LNCaP clone FGC (cell line): ENCODE results near the gene UNC119.

Experiments used
- DNase-seq: peaks from one replicate; pipeline ENCODE4 v3.0.0-alpha.2; 2011; ENCODE audit warnings: low read depth
- H3K4me3 ChIP-seq: 2 replicates; pipeline ENCODE4 v1.5.1; 2011; ENCODE audit warnings: mild to moderate bottlenecking, low read depth, low read length, control low read depth
- TF ChIP-seq, protein P1 (sequence below): IDR thresholded peaks from 2 replicates; pipeline ENCODE4 v1.5.1; 2012; ENCODE audit warnings: mild to moderate bottlenecking; ENCODE audit not compliant: control insufficient read depth, insufficient read depth; ENCODE audit errors: extremely low read depth

Gene UNC119

DNA sequence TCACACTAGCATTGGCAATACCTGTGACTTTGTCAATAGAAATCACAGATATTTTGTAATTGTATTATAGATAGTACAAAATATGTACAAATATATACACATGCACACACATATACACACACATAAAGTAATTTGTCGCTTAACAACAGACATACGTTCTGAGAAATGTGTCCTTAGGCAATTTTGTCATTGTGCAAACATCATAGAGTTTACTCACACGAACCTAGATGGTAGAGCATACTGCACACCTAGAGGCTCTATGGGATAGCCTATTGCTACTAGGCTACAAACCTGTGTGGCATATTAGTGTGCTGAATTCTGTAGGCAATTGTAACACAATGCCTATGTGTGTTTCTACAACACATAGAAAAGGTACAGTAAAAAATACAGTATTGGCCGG, 11.0 kb downstream of the UNC119 start:
- TF ChIP-seq, protein P1, sequence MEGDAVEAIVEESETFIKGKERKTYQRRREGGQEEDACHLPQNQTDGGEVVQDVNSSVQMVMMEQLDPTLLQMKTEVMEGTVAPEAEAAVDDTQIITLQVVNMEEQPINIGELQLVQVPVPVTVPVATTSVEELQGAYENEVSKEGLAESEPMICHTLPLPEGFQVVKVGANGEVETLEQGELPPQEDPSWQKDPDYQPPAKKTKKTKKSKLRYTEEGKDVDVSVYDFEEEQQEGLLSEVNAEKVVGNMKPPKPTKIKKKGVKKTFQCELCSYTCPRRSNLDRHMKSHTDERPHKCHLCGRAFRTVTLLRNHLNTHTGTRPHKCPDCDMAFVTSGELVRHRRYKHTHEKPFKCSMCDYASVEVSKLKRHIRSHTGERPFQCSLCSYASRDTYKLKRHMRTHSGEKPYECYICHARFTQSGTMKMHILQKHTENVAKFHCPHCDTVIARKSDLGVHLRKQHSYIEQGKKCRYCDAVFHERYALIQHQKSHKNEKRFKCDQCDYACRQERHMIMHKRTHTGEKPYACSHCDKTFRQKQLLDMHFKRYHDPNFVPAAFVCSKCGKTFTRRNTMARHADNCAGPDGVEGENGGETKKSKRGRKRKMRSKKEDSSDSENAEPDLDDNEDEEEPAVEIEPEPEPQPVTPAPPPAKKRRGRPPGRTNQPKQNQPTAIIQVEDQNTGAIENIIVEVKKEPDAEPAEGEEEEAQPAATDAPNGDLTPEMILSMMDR: no peak
- DNase-seq: no peak
- no peak overlapping the region for H3K4me3 ChIP-seq

DNA sequence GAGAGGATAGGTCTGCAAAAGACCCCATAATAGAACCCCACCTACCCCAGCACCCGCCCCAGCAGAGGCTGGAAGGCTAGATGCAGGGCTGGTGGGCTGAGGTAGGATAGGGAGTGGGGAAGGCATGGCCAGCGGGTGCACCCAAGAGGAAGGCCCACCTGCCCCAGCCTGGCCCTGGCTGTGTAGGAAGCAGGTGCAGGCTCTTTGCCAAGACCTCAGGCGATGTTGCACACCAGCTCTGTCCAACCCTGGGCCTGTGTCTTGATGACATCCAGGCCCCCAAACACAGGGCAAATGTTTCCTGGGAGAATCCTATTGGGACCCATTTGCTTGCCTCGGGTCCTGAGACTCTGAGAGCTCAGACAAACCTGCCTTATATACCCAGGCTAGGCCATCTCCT, 12.2 kb downstream of the UNC119 start:
- H3K4me3 ChIP-seq: no peak overlapping the region
- TF ChIP-seq, protein P1: no peak
- DNase-seq: no peak

DNA sequence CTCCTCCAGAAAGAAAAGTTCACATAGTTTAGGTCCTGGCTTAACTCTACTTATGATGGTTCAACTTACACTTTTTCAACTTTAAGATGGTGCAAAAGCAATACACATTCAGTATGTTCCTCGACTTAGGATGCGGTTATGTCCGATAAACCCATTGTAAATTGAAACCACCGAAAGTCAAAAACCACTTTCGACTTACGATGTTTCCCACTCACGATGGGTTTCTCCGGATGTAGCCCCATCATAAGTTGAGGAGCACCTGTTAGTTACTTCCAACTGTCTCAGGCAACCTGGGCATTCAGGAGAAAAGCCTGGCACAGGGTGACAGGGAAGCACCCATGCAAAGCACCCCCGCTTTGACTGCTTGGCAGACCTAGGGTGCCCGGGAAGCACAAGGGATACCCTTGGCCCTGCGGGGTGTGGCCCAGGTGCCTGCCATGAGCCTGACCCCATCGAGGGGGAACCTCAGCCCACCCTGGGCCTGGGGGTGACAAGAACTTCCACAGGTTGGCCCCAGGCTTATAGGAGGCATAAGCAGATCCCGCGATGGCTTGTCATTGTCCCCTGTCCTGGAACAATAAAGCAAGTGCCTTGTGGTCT, 14.0 kb downstream of the UNC119 start:
- TF ChIP-seq, protein P1: no peak
- H3K4me3 ChIP-seq: no peak overlapping the region
- no peak for DNase-seq

DNA sequence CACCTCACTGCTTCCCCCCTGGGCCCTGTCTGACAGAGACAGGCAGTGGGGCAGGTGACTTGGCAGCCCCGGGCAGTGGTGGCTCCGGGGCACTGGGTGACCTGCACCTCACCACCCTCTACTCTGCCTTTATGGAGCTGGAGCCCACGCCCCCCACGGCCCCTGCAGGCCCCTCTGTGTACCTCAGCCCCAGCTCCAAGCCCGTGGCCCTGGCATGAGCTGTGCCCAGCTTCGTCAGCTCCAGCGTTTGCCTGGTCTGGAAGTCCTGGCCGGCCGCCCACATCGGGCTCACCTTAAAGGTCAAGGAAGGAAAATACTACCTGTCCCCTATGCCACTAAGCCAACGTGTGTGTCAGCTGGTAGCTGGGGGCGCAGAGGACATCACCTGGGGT, 15.2 kb downstream of the UNC119 start:
- TF ChIP-seq, protein P1: no peak
- H3K4me3 ChIP-seq: no peak overlapping the region
- DNase-seq: no peak

DNA sequence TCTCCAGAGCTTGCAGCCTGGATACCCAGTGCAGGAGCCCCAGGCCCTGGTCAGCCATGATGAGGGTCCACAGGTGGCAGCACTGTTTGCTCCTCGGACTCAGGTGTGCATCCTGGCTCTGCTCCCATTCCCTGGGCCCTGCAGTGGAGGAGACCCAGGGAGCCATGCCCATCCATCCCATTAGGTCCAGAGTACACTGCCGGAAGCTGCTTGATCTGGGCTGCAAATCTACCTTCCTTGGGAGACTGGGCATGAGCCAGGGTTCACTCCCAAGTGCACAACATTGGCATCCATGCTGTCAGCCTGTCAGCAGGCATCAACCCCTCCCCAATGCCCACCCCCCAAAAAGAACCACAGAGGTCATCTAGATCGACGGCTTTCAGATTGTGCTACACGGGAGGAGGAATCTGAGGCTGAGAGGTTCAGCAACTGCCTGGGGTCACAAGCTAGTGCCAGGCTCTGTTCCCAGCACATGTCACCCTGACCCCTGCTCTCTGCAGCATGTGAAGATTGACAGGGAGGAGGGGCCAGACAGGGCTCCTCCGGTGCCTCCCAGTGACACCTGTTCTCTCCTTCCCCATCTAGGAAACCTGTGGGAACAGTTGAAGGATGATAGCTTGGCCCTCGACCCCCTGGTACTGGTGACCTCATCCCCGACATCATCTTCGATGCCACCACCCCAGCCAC, 15.7 kb downstream of the UNC119 start:
- TF ChIP-seq, protein P1: no peak
- no peak overlapping the region for H3K4me3 ChIP-seq
- no peak for DNase-seq

DNA sequence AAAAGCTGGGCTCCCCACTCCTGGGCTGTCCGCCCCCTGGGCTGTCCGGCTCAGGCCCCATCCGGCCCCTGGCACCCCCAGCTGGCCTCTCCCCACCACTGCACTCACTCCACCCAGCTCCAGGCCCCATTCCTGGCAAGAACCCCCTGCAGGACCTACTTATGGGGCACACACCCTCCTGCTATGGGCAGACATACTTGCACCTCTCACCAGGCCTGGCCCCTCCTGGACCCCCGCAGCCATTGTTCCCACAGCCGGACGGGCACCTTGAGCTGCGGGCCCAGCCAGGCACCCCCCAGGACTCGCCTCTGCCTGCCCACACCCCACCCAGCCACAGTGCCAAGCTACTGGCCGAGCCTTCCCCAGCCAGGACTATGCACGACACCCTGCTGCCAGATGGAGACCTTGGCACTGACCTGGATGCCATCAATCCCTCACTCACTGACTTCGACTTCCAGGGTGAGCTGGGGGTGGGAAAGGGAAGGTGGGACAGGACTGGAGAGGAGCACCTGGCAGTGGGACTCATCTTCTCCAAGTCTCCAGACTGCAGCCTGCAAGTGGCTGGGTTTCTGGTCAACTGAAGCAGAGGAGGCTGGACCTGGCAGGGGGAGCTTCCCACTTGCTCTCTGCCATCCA, 17.6 kb downstream of the UNC119 start:
- TF ChIP-seq, protein P1: no peak
- DNase-seq: no peak
- no peak overlapping the region for H3K4me3 ChIP-seq
